GDM1 (cell line): ENCODE measurements around the gene GPR157.

Source experiments
- DNase-seq: peaks from one replicate; lab custom pipeline; 2025; lab: John Stamatoyannopoulos, UW

The GPR157 gene

GRCh38 chr1:9061252-9061960 lies 67.5 kb downstream of the GPR157 start:
- no peak for DNase-seq

- no peak for DNase-seq
Measured at GRCh38 chr1:9059891-9060744, 68.8 kb downstream of the GPR157 start.

- DNase-seq = no peak
Measured at GRCh38 chr1:9058465-9058864, 70.4 kb downstream of the GPR157 start.

GRCh38 chr1:9057851-9058250 lies 71.1 kb downstream of the GPR157 start:
- no peak for DNase-seq

GRCh38 chr1:9052272-9053049 lies 76.4 kb downstream of the GPR157 start:
- DNase-seq = no peak

- DNase-seq = no peak
Measured at GRCh38 chr1:9051379-9051778, 77.5 kb downstream of the GPR157 start.

- DNase-seq = no peak
Measured at GRCh38 chr1:9050803-9051202, 78.1 kb downstream of the GPR157 start.
